Lung (tissue), 12 donors: ENCODE data around the gene SNCAIP. TPM values are rescaled to one million over a fixed set of nuclear protein-coding genes. Genes with fewer than 3 reads are reported as not detected.

Source experiments
- ATAC-seq: fragments of 200-7000 bp; cut with Tn5 transposase; one replicate; pipeline ENCODE4 v1.9.1; 2020; ENCODE audit warnings: moderate number of reproducible peaks; ENCODE audit not compliant: insufficient read depth, low FRiP score
- DNase-seq, 3 donors: peaks; one replicate each; pipeline ENCODE4 v3.0.0-alpha.2; 2013 to 2017
- H3K27ac ChIP-seq, 2 donors: one replicate each; pipeline ENCODE4 v1.5.1; 2013; ENCODE audit warnings: mild to moderate bottlenecking in 2 of 2, moderate library complexity in 2 of 2, control low read depth in 1 of 2, inconsistent platforms in 1 of 2, low read depth in 1 of 2, low read length in 1 of 2
- H3K27me3 ChIP-seq, 3 donors: one replicate each; pipeline ENCODE4 v1.5.1; 2013; ENCODE audit warnings: low read length in 2 of 3; ENCODE audit not compliant: control insufficient read depth in 3 of 3, insufficient read depth in 3 of 3
- H3K36me3 ChIP-seq, 4 donors: one replicate each; pipeline ENCODE4 v1.5.1; 2013; ENCODE audit warnings: low read length in 4 of 4, mild to moderate bottlenecking in 1 of 4, moderate library complexity in 1 of 4; ENCODE audit not compliant: control insufficient read depth in 4 of 4, insufficient read depth in 4 of 4
- H3K4me1 ChIP-seq, 5 donors: one replicate each; pipeline ENCODE4 v1.5.1; 2013; ENCODE audit warnings: low read length in 5 of 5, mild to moderate bottlenecking in 2 of 5, moderate library complexity in 1 of 5; ENCODE audit not compliant: control insufficient read depth in 5 of 5, insufficient read depth in 5 of 5
- H3K4me3 ChIP-seq: one replicate; pipeline ENCODE4 v1.5.1; 2013; ENCODE audit warnings: mild to moderate bottlenecking, control low read depth, moderate library complexity
- H3K9ac ChIP-seq, 2 donors: one replicate each; pipeline ENCODE4 v1.5.1; 2013; ENCODE audit warnings: low read length in 2 of 2, control low read depth in 1 of 2; ENCODE audit not compliant: insufficient read depth in 1 of 2
- H3K9me3 ChIP-seq, 4 donors: one replicate each; pipeline ENCODE4 v1.5.1; 2013; ENCODE audit warnings: low read length in 3 of 4, mild to moderate bottlenecking in 1 of 4, moderate library complexity in 1 of 4; ENCODE audit not compliant: control insufficient read depth in 4 of 4, insufficient read depth in 3 of 4
- WGBS, 2 donors: extraction: QIAGEN DNeasy Blood & Tissue Kit; methylation state at CpG; one replicate each; pipeline ENCODE4 v1.1.7; 2013; 5-methylcytosine and 5-hydroxymethylcytosine counted together
- polyA plus RNA-seq, 2 donors: library from polyadenylated mRNA; stranded (reverse); fragments of 200-250 nt; gene quantifications; one replicate each; pipeline ENCODE4 v1.2.1, GENCODE V29; 2013
- total RNA-seq, 2 donors: library from RNA; depleted of rRNA in 1 of 2; stranded (reverse); fragments of >200 nt in 1 of 2; gene quantifications; one replicate each; pipeline ENCODE4 v1.2.1, GENCODE V29; 2014 to 2021
- TF ChIP-seq, protein P1 (sequence below): IDR thresholded peaks from 2 replicates; pipeline ENCODE4 v1.5.1; 2012; ENCODE audit warnings: mild to moderate bottlenecking; ENCODE audit errors: control extremely low read depth, extremely low read depth
- donor health status: control.
- donor health status: control.
- donor health status: Bipolar disorder and iron deficiency.
- donor health status: healthy.
- donor health status: DM: yes; HTN: yes; CAD: no.

The SNCAIP gene
- total and polyA plus RNA-seq, 4 donors: 1.4 to 25.7 (median 4.7) TPM

DNA sequence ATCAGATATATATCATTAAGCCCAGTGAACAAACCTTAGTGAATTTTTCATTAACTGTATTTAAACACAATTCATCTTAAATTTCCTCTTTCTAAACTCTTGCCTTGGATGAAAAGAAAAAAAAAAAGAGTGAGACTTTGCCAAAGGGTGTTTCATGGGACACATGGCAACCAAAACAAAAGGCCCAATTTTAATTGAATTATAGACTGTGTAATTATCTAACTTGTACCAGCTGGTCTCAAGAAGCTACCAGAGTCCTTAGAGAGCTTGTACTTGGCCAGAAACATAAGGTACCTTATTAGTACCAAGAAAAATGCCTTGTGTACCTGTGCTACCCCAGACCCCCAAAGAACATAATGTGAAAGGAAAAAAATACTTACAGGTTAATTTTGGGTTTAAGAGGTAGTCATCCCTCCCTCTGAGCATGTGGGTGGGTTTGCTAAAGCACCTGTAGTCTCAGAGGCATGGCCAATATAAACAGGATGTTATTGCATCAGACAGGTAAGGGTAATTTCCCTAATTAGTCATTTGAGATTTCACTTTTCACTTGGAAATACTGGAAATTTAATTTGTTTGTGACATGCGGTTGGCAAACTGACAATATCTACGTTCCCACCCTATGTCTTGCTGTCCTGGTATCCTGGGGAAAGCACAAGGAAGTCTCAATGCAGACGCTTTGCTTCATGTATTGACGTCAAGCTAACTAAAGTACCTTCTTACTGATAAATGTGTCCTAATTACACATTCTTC lies 90.1 kb downstream of the SNCAIP start:
- Histone ChIP-seq H3K27me3 (no peaks in the 10 kb centered on the region), H3K9me3 (no peaks in the 10 kb centered on the region), H3K9ac (no peak overlapping the region), H3K4me3 (no peak overlapping the region), H3K27ac (no peak overlapping the region), H3K36me3 (no peaks in the 10 kb centered on the region), H3K4me1 (peaks cover 0 to 40% (median 0%) of the 10 kb centered on the region in 5 donors)
- DNase-seq: no peak
- peak; percentile 34 for ATAC-seq
- WGBS, 2 donors: 73 to 83% methylated on average over 4 of the region's 4 CpGs
- TF ChIP-seq, protein P1, sequence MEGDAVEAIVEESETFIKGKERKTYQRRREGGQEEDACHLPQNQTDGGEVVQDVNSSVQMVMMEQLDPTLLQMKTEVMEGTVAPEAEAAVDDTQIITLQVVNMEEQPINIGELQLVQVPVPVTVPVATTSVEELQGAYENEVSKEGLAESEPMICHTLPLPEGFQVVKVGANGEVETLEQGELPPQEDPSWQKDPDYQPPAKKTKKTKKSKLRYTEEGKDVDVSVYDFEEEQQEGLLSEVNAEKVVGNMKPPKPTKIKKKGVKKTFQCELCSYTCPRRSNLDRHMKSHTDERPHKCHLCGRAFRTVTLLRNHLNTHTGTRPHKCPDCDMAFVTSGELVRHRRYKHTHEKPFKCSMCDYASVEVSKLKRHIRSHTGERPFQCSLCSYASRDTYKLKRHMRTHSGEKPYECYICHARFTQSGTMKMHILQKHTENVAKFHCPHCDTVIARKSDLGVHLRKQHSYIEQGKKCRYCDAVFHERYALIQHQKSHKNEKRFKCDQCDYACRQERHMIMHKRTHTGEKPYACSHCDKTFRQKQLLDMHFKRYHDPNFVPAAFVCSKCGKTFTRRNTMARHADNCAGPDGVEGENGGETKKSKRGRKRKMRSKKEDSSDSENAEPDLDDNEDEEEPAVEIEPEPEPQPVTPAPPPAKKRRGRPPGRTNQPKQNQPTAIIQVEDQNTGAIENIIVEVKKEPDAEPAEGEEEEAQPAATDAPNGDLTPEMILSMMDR: no peak

GRCh38 chr5:122402955-122403685 lies 91.1 kb downstream of the SNCAIP start:
- no peaks in the 10 kb centered on the region for H3K27me3 ChIP-seq
- H3K4me3 ChIP-seq: no peak overlapping the region
- H3K27ac ChIP-seq: no peak overlapping the region
- peaks cover 0 to 40% (median 0%) of the 10 kb centered on the region in 5 donors for H3K4me1 ChIP-seq
- WGBS, 2 donors: 91 to 92% methylated on average over 6 of the region's 6 CpGs
- TF ChIP-seq, protein P1: no peak
- ATAC-seq (no peak), DNase-seq (no peak)
- H3K36me3 ChIP-seq: no peaks in the 10 kb centered on the region
- no peaks in the 10 kb centered on the region for H3K9me3 ChIP-seq
- peak overlapping the region in 1 of 2 donors; percentile 47 for H3K9ac ChIP-seq

DNA sequence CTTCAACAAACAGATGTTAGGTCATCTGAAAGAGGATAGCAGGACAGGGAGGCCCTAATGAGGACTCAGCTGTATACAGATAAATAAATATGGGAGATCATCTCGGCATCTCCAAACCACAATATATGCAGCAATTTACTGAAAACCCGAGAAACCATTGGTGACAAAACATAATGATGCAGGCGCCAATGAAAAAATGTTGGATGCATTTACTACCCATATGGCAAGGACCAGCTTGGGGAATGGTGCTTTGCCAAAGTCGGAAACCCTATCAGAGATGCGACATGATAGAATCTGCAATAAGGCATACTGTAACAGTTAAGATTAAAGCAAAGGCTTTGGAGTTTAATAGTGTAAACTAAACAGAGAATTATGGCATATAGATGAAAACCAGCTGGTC lies 92.0 kb downstream of the SNCAIP start:
- 88% methylated on average over 5 of the region's 5 CpGs for WGBS, 2 donors
- no peak overlapping the region for H3K27ac ChIP-seq
- ATAC-seq (no peak), DNase-seq (peak; percentile 75 to 91 (median 84))
- no peak overlapping the region for H3K4me3 ChIP-seq
- peaks cover 0 to 32% (median 0%) of the 10 kb centered on the region in 5 donors for H3K4me1 ChIP-seq
- TF ChIP-seq, protein P1: no peak
- H3K36me3 ChIP-seq: no peaks in the 10 kb centered on the region
- H3K9ac ChIP-seq: no peak overlapping the region
- no peaks in the 10 kb centered on the region for H3K27me3 ChIP-seq
- H3K9me3 ChIP-seq: no peaks in the 10 kb centered on the region
